Fibroblast of lung (primary cell): ENCODE data around the gene NME1.
"Not testable (repeated sequence)": the region's sequence is repeated elsewhere in the genome, so short reads cannot be mapped to it uniquely, and the experiment has no call there.

ENCODE experiments used
- CTCF ChIP-seq, 2 donors: IDR thresholded peaks in 1 of 2; conservative IDR thresholded peaks in 1 of 2; 1 replicate in 1 of 2; 2 replicates in 1 of 2; pipeline ENCODE4 v1.5.1; 2011 to 2012; ENCODE audit warnings: low read length in 2 of 2, control low read depth in 1 of 2, inconsistent platforms in 1 of 2, low read depth in 1 of 2, mild to moderate bottlenecking in 1 of 2
- EZH2 ChIP-seq: IDR thresholded peaks from 2 replicates; pipeline ENCODE4 v1.5.1; 2012; ENCODE audit warnings: low read length, control low read depth, mild to moderate bottlenecking; ENCODE audit errors: missing control alignments

GRCh38 chr17:51172030-51172429 is 18.7 kb downstream of the NME1 start:
- not testable (repeated sequence) for TF ChIP-seq CTCF (conservative IDR thresholded peaks at IDR 0.05 in 1 of 2, IDR thresholded peaks at IDR 0.05 in 1 of 2; ENCODE audit: low read depth in 1 of 2, low read length in 2 of 2); EZH2
